Adipocyte (in vitro differentiated cells): ENCODE results near the gene TMEM270.
"Not testable (repeated sequence)": the region's sequence is repeated elsewhere in the genome, so short reads cannot be mapped to it uniquely, and the experiment has no call there.

ENCODE experiments used
- DNase-seq: peaks from one replicate; pipeline ENCODE4 v3.0.0-alpha.2; 2015; ENCODE audit warnings: low read depth
- H3K27me3 ChIP-seq: replicated peaks from 2 replicates; pipeline ENCODE4 v1.7.0; 2013; ENCODE audit warnings: mild to moderate bottlenecking, low read length, moderate library complexity; ENCODE audit not compliant: control insufficient read depth, insufficient read depth
- H3K36me3 ChIP-seq: 2 replicates; pipeline ENCODE4 v1.7.0; 2013; ENCODE audit warnings: low read length, mild to moderate bottlenecking, moderate library complexity; ENCODE audit not compliant: control insufficient read depth, insufficient read depth, severe bottlenecking
- H3K4me1 ChIP-seq: 2 replicates; pipeline ENCODE4 v1.7.0; 2013; ENCODE audit warnings: mild to moderate bottlenecking, low read length, moderate library complexity; ENCODE audit not compliant: control insufficient read depth, insufficient read depth
- H3K4me3 ChIP-seq: 2 replicates; pipeline ENCODE4 v1.7.0; 2013; ENCODE audit warnings: mild to moderate bottlenecking, low read length, moderate library complexity
- H3K9ac ChIP-seq: 2 replicates; pipeline ENCODE4 v1.7.0; 2013; ENCODE audit warnings: mild to moderate bottlenecking, low read length, moderate library complexity
- H3K9me3 ChIP-seq: 2 replicates; pipeline ENCODE4 v1.7.0; 2013; ENCODE audit warnings: mild to moderate bottlenecking, low read length, moderate library complexity; ENCODE audit not compliant: control insufficient read depth

TMEM270 gene

GRCh38 chr7:73834626-73835191 is 26.2 kb upstream of the TMEM270 start:
- Histone ChIP-seq H3K4me3 (no peak overlapping the region), H3K4me1 (peaks cover 26% of the 10 kb centered on the region), H3K36me3 (no peaks in the 10 kb centered on the region), H3K9ac (no peak overlapping the region), H3K27me3 (no peaks in the 10 kb centered on the region), H3K9me3 (no peaks in the 10 kb centered on the region)
- no peak for DNase-seq

- not testable (repeated sequence) for DNase-seq, H3K9me3 ChIP-seq
Observed at GRCh38 chr7:73837167-73837566, 23.8 kb upstream of the TMEM270 start.

GRCh38 chr7:73838642-73839041 is 22.3 kb upstream of the TMEM270 start:
- Histone ChIP-seq H3K9ac (no peak overlapping the region), H3K27me3 (no peaks in the 10 kb centered on the region)
- DNase-seq: no peak

More at GRCh38 chr7:73837167-73837566, 23.8 kb upstream of the TMEM270 start:
- H3K9ac ChIP-seq, H3K4me3 ChIP-seq, H3K27me3 ChIP-seq, H3K36me3 ChIP-seq: not testable (repeated sequence)
- H3K4me1 ChIP-seq: peaks cover 14% of the 10 kb centered on the region

GRCh38 chr7:73839290-73839689 is 21.7 kb upstream of the TMEM270 start:
- DNase-seq: no peak
- H3K9me3 ChIP-seq: no peaks in the 10 kb centered on the region
- H3K9ac ChIP-seq: no peak overlapping the region
- no peaks in the 10 kb centered on the region for H3K36me3 ChIP-seq
- H3K4me3 ChIP-seq: no peak overlapping the region
- peaks cover 7% of the 10 kb centered on the region for H3K4me1 ChIP-seq
- H3K27me3 ChIP-seq: no peaks in the 10 kb centered on the region

More at GRCh38 chr7:73838642-73839041, 22.3 kb upstream of the TMEM270 start:
- Histone ChIP-seq H3K4me1 (peaks cover 8% of the 10 kb centered on the region), H3K9me3 (no peaks in the 10 kb centered on the region), H3K36me3 (no peaks in the 10 kb centered on the region), H3K4me3 (no peak overlapping the region)

GRCh38 chr7:73839743-73840714 is 20.9 kb upstream of the TMEM270 start:
- Histone ChIP-seq H3K27me3 (no peaks in the 10 kb centered on the region), H3K36me3 (no peaks in the 10 kb centered on the region), H3K4me3 (no peak overlapping the region), H3K9me3 (no peaks in the 10 kb centered on the region), H3K4me1 (peaks cover 8% of the 10 kb centered on the region), H3K9ac (no peak overlapping the region)
- DNase-seq: no peak

- Histone ChIP-seq H3K36me3 (no peaks in the 10 kb centered on the region), H3K27me3 (no peaks in the 10 kb centered on the region), H3K4me3 (no peak overlapping the region), H3K9ac (no peak overlapping the region), H3K4me1 (peaks cover 16% of the 10 kb centered on the region), H3K9me3 (no peaks in the 10 kb centered on the region)
- DNase-seq: no peak
Observed at GRCh38 chr7:73840715-73841379, 20.1 kb upstream of the TMEM270 start.

GRCh38 chr7:73841689-73842066 is 19.3 kb upstream of the TMEM270 start:
- Histone ChIP-seq H3K4me1 (peaks cover 17% of the 10 kb centered on the region), H3K27me3 (no peaks in the 10 kb centered on the region), H3K9me3 (no peaks in the 10 kb centered on the region), H3K9ac (peak overlapping the region; percentile 85), H3K36me3 (no peaks in the 10 kb centered on the region), H3K4me3 (peak overlapping the region; percentile 87)
- no peak for DNase-seq

- Histone ChIP-seq H3K9ac (peak within 1 kb of the TSS; percentile 86), H3K36me3 (no peaks in the 10 kb centered on the region), H3K4me1 (peaks cover 17% of the 10 kb centered on the region), H3K4me3 (peak within 1 kb of the TSS; percentile 87), H3K9me3 (no peaks in the 10 kb centered on the region), H3K27me3 (no peaks in the 10 kb centered on the region)
- DNase-seq: peak; percentile 98
Observed at GRCh38 chr7:73842067-73842976, 18.6 kb upstream of the TMEM270 start, which contains the start of gene METTL27. TSS of gene METTL27 (minus strand) at chr7:73842516. CDS start at chr7:73842140, 376 bp downstream.

GRCh38 chr7:73844131-73844547 is 16.8 kb upstream of the TMEM270 start:
- Histone ChIP-seq H3K9me3 (no peaks in the 10 kb centered on the region), H3K9ac (no peak overlapping the region), H3K27me3 (no peaks in the 10 kb centered on the region), H3K36me3 (no peaks in the 10 kb centered on the region), H3K4me1 (peaks cover 19% of the 10 kb centered on the region), H3K4me3 (no peak overlapping the region)
- DNase-seq: no peak

GRCh38 chr7:73844848-73845460 is 16.0 kb upstream of the TMEM270 start:
- no peaks in the 10 kb centered on the region for H3K36me3 ChIP-seq
- peak overlapping the region; percentile 14 for H3K9ac ChIP-seq
- H3K9me3 ChIP-seq: no peaks in the 10 kb centered on the region
- peak; percentile 81 for DNase-seq
- no peaks in the 10 kb centered on the region for H3K27me3 ChIP-seq
- no peak overlapping the region for H3K4me3 ChIP-seq
- peaks cover 27% of the 10 kb centered on the region for H3K4me1 ChIP-seq
